NCI-H748 (cell line): ENCODE results near the gene DNAJC7.

Experiments used
- DNase-seq: peaks from one replicate; lab custom pipeline; 2025; ENCODE audit not compliant: unreplicated experiment; lab: John Stamatoyannopoulos, UW

The DNAJC7 gene

GRCh38 chr17:41928693-41929251 lies 88.5 kb downstream of the DNAJC7 start:
- no peak for DNase-seq
